Ishikawa (cell line): ENCODE data around the gene SCN8A.

Source experiments
- CEBPB ChIP-seq: IDR thresholded peaks from 2 replicates; pipeline ENCODE4 v1.6.1; 2012
- CREB1 ChIP-seq: IDR thresholded peaks from 2 replicates; pipeline ENCODE4 v1.6.1; 2012; ENCODE audit warnings: low read depth
- EGR1 ChIP-seq: IDR thresholded peaks from 2 replicates; pipeline ENCODE4 v1.6.1; 2012
- EP300 ChIP-seq: IDR thresholded peaks from 2 replicates; pipeline ENCODE4 v1.6.1; 2012; ENCODE audit warnings: borderline replicate concordance
- FOXM1 ChIP-seq: IDR thresholded peaks from 2 replicates; pipeline ENCODE4 v1.6.1; 2012; ENCODE audit warnings: low read depth, borderline replicate concordance
- MAX ChIP-seq: IDR thresholded peaks from 2 replicates; pipeline ENCODE4 v1.6.1; 2012
- NFIC ChIP-seq: IDR thresholded peaks from 2 replicates; pipeline ENCODE4 v1.6.1; 2012
- RAD21 ChIP-seq: IDR thresholded peaks from 2 replicates; pipeline ENCODE4 v1.6.1; 2012; ENCODE audit warnings: low read depth
- REST ChIP-seq: IDR thresholded peaks from 2 replicates; pipeline ENCODE4 v1.6.1; 2012; ENCODE audit warnings: low read depth, mild to moderate bottlenecking
- TAF1 ChIP-seq: IDR thresholded peaks from 2 replicates; pipeline ENCODE4 v1.6.1; 2012; ENCODE audit warnings: low read depth, mild to moderate bottlenecking
- TCF12 ChIP-seq: IDR thresholded peaks from 2 replicates; pipeline ENCODE4 v1.6.1; 2012; ENCODE audit warnings: low read depth
- TEAD4 ChIP-seq: IDR thresholded peaks from 2 replicates; pipeline ENCODE4 v1.6.1; 2012
- USF1 ChIP-seq: IDR thresholded peaks from 2 replicates; pipeline ENCODE4 v1.6.1; 2012
- YY1 ChIP-seq: IDR thresholded peaks from 2 replicates; pipeline ENCODE4 v1.6.1; 2012; ENCODE audit warnings: low read depth
- ZBTB7A ChIP-seq: IDR thresholded peaks from 2 replicates; pipeline ENCODE4 v1.6.1; 2012; ENCODE audit warnings: low read depth

Gene SCN8A

GRCh38 chr12:51766067-51766676, 175.1 kb downstream of the SCN8A start:
- TF ChIP-seq TEAD4: no peak
- no peak for TF ChIP-seq USF1
- TF ChIP-seq NFIC: no peak
- no peak for TF ChIP-seq ZBTB7A
- no peak for TF ChIP-seq TAF1
- no peak for TF ChIP-seq CEBPB
- no peak for TF ChIP-seq EP300
- TF ChIP-seq TCF12: no peak
- TF ChIP-seq RAD21: no peak
- TF ChIP-seq MAX: no peak
- no peak for TF ChIP-seq REST
- no peak for TF ChIP-seq EGR1

GRCh38 chr12:51771008-51771407, 180.0 kb downstream of the SCN8A start:
- TF ChIP-seq CEBPB: no peak
- TF ChIP-seq REST: no peak
- TF ChIP-seq TEAD4: no peak
- TF ChIP-seq ZBTB7A: no peak
- no peak for TF ChIP-seq RAD21

GRCh38 chr12:51773145-51773869, 182.3 kb downstream of the SCN8A start:
- TF ChIP-seq NFIC (peak; percentile 55), TEAD4 (peak; percentile 62), USF1 (no peak), TAF1 (no peak), YY1 (no peak), MAX (no peak), TCF12 (no peak), REST (no peak), RAD21 (no peak), CEBPB (peak; percentile 81), EGR1 (no peak), CREB1 (no peak), EP300 (no peak), ZBTB7A (no peak), FOXM1 (no peak)

GRCh38 chr12:51774933-51775332, 183.9 kb downstream of the SCN8A start:
- no peak for TF ChIP-seq TCF12
- no peak for TF ChIP-seq TEAD4

GRCh38 chr12:51777457-51777856, 186.4 kb downstream of the SCN8A start:
- TF ChIP-seq EP300 (no peak), EGR1 (no peak), RAD21 (no peak), FOXM1 (no peak), CEBPB (no peak), YY1 (no peak), TCF12 (no peak), CREB1 (no peak), MAX (no peak), TAF1 (no peak), REST (no peak), USF1 (no peak), NFIC (no peak), TEAD4 (no peak)
